Neural progenitor cell (in vitro differentiated cells): Measurements from ENCODE around the gene FAM43A.

Experiments
- EZH2 ChIP-seq: fragments of 200-600 bp; sonication (generic); IDR thresholded peaks from 2 replicates; pipeline ENCODE4 v1.6.1; 2017; ENCODE audit warnings: antibody characterized with exemption, mild to moderate bottlenecking, moderate library complexity
- EZH2phosphoT487 ChIP-seq: fragments of 200-600 bp; sonication (generic); IDR thresholded peaks from 2 replicates; pipeline ENCODE4 v1.6.1; 2017; ENCODE audit warnings: antibody characterized with exemption
- TF ChIP-seq, protein P1 (sequence below): fragments of 200-600 bp; sonication (generic); IDR thresholded peaks from 2 replicates; pipeline ENCODE4 v1.5.1; 2017; ENCODE audit warnings: antibody characterized with exemption, mild to moderate bottlenecking

DNA sequence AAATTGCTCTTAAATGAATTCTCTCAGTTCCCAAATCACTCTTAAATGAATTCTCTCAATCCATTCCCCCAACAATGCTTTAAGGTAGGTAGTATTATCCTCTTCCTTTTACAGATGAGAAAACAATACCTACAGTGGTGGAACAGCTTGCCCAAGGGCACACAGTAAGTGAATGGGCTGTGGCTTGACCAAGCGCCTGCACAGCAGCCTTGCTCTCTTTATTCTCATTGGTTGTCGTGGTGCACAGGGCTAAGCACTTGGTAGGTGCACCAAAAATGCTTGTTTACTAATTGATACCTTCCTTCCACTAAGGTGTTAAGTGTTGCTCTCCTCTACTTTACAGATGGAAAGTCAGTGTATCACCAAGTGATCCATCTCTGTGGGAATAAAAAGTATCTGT, 43.3 kb downstream of the FAM43A start:
- TF ChIP-seq, protein P1, sequence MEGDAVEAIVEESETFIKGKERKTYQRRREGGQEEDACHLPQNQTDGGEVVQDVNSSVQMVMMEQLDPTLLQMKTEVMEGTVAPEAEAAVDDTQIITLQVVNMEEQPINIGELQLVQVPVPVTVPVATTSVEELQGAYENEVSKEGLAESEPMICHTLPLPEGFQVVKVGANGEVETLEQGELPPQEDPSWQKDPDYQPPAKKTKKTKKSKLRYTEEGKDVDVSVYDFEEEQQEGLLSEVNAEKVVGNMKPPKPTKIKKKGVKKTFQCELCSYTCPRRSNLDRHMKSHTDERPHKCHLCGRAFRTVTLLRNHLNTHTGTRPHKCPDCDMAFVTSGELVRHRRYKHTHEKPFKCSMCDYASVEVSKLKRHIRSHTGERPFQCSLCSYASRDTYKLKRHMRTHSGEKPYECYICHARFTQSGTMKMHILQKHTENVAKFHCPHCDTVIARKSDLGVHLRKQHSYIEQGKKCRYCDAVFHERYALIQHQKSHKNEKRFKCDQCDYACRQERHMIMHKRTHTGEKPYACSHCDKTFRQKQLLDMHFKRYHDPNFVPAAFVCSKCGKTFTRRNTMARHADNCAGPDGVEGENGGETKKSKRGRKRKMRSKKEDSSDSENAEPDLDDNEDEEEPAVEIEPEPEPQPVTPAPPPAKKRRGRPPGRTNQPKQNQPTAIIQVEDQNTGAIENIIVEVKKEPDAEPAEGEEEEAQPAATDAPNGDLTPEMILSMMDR, result no peak
- TF ChIP-seq EZH2, result no peak
- no peak for TF ChIP-seq EZH2phosphoT487
